ENCODE data around the gene RNU1-2. TPM values are rescaled to one million over a fixed set of nuclear protein-coding genes. Genes with fewer than 3 reads are reported as not detected.
A peak's percentile ranks its signal among the peaks of the same experiment; 100 is the strongest.
"Not testable (repeated sequence)": the region's sequence is repeated elsewhere in the genome, so short reads cannot be mapped to it uniquely, and the experiment has no call there.

RNU1-2 gene
- total RNA-seq, 1 donor from 2014 or later: 34,682 TPM

DNA sequence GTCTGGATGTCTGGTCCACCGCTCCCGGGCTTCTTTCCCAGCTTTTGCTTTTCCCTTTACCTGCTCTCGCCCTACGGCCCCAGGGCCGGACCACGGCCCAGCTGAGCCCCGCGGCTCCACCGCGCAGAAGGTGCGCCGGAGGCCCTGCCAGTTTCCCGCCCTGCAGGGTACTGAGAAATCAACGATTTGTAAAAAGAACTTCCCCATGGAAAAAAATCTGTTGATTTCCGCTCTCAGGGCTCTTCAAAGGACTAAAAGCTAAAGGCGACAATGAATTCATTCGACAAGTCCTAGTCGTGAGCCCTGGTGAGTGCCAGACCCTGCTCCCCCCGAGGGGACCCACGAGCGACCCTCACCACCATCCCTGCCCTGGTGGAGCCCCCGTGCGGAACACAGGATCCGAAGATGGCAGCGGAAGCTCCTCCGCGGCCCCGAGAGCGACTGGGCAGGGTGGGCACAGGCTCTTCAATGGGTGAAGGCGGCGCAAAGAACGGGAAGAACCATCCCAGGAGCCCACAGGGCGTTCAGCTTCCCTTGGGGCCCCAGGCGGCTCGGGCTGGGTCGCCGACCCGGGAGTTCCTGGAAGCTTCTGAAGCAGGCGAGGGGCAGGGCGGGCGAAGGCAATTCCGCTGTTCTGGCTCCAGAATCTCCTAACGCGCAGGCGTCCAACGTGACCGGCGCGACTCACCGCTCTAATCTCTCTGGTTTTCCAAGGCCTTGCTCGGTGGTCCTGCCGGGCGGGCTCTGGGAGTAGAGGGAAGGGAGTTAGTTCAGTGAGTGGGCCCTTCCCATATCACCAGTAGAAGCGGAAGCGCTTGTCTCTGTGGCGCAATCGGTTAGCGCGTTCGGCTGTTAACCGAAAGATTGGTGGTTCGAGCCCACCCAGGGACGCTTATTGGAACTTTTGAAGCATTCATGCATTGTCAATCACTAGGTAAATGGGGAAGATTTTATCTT lies 6.6 kb upstream of the RNU1-2 start:
- DNase-seq: peak; percentile 74

- not testable (repeated sequence) for DNase-seq
These were observed 5.2 kb upstream of the RNU1-2 start for GRCh38 chr1:16890539-16891021.

- not testable (repeated sequence) for DNase-seq
These were observed 4.7 kb upstream of the RNU1-2 start for GRCh38 chr1:16891057-16891456.

DNA sequence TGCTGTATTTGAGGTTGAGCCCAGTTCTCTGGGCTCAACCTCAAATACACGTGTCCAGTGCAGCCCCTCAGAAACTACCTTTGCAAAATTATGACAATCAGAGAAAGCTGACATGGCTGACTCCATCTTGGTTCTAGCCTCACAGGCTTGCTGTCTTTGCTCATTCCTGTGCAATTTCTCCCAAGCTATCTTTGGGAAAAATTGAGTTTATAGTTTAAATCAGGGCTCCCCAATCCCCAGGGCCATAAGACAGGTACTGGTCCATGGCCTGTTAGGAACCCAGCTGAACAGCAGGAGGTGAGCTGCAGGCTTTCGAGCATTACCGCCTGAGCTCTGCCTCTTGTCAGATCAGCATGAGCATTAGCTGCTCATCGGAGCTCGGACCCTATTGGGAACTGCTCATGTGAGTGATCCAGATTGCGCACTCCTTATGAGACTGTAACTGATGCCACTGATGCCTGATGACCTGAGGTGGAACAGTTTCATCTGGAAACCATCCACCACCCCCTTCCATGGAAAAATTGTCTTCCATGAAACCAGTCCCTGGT lies 2.7 kb upstream of the RNU1-2 start:
- not testable (repeated sequence) for DNase-seq

GRCh38 chr1:16893796-16894195 lies 2.0 kb upstream of the RNU1-2 start:
- DNase-seq: not testable (repeated sequence)

GRCh38 chr1:16894338-16894737 lies 1.4 kb upstream of the RNU1-2 start:
- DNase-seq: not testable (repeated sequence)

DNA sequence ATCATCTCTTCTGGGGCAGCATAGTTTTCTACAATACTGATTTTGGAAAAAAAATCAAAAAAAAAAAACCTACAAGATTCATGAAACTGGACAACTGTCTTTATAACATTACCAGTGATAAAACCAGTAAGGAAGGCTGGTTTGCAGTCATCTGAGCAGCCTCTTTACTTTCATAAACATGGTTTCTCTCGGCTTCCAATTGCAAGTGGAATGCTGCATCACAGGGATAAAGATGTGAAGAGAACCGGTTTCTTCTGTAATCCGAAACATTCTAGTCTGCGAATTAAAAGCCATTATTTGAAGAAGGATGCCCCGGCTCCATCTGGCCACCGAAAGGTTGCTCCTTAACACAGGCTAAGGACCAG lies 565 bp upstream of the RNU1-2 start:
- not testable (repeated sequence) for DNase-seq

DNA sequence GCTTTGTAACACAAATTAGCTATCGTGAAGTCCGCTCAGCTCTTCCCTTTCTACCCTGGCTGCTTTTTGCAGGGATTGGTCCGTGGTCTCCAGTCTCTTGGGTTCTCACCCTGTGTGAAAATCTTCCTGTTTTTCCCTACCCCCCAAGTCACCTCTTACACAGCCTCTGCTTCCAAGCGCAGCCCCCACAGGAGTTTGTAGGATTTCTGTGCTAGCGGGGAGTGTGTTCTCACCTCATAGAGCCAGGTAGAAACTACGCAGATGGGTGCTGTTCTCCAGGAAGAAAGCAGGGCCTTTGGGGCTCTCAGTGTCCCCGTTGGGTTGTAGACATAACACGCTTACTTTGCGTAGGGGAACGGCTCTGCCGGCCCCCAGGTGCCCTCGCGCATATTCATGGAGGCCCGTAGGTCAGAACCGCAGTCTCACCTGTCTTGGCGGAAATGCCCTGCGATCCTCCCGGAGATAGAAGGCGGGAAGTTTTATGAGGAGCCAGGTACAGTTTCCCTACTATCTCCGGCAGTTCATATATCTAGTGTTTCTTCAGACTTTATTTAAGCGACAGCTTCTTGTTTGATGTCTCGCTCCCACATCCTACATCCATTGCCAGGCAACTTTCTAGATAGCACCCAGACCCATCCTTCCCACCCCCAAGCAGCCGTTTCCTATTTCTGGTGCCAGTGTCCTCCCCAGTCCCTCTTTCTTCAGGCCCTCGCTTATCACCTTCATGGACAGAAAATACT lies 706 bp downstream of the RNU1-2 start:
- DNase-seq: not testable (repeated sequence)

DNA sequence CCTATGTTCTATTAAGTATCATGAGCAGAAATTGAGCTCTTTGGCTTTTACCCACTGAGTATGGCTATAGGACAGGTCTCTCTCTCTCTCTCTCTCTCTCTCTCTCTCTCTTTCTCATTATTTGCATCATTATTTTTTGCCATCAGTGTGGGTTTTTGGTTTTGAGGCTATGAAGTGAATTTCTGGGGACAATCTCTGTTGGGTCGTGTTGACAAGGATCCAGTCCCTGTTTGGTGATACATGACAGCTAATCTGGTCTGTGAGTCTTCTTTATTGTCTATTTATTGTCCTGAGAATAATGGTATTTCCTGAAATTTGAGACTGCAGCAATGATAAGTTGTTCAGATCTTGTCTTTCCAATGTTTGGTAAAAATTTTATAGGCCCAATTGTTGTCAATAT lies 1.9 kb downstream of the RNU1-2 start:
- DNase-seq: not testable (repeated sequence)

DNA sequence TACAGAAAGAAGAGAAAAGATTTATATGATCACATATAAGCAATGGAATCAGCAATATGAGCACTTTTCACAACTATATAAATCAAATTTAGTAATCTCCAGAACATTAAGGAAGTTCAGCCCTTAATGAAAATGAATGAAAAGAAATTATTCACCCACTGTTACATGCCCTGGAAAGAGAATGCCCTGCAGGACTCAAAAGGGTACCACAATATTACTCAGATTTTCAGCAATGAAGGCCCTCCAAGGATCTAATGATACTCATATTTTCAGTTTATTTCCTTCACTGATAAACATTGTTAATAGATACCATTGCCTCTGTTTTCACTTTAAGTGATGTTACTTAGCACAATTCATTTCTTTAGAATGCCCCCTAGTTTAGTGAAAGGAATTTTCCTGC lies 2.5 kb downstream of the RNU1-2 start:
- DNase-seq: not testable (repeated sequence)

DNA sequence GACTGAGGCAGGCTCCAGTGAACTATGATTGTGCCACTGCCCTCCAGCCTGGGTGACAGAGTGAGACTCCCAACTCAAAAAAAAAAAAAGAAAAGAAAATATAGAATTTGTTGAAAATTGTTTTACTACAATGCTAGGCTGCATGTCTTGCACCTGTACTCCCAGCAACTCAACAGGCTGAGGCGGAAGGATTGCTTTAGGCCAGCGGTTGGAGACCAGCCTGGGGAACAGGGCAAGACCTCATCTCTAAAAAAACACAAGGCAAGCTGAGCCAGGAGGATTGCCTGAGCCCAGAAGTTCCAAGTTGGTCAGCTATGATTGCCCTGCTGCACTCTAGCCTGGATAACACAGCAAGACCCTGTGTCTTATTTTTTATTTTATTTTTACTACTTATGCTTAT lies 3.2 kb downstream of the RNU1-2 start:
- DNase-seq: not testable (repeated sequence)

GRCh38 chr1:16900751-16901150 lies 5.0 kb downstream of the RNU1-2 start:
- no peak for DNase-seq

GRCh38 chr1:16901371-16901770 lies 5.6 kb downstream of the RNU1-2 start:
- DNase-seq: not testable (repeated sequence)

- DNase-seq: no peak
These were observed 7.3 kb downstream of the RNU1-2 start for GRCh38 chr1:16903054-16903453.

GRCh38 chr1:16903458-16903796 lies 7.6 kb downstream of the RNU1-2 start:
- DNase-seq: no peak

DNA sequence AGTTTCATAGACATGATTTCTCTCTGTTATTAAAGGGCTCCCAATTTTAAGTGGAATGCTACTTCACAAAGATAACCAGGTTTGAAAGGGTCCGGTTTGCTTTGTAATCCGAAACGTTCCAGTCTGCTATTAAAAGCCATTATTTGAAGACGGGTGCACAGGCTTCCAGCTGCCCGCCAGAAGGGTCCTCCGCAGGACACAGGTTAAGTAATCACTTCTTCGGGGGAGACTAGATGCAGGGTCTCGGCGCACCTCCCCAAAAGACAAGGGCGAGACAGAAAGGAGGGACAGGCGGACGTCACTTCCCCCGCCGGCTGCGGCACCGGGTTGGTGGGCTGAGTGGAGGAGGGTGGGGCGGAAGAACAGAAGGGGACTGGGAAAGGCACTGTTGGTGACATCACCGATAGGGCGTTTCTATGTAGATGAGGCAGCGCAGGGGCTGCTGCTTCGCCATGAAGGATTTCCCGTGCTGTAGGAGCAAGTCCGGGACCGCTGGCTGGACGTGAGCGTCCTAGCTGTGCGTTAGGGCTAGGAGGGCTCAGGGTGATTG lies 8.9 kb downstream of the RNU1-2 start:
- DNase-seq: peak; percentile 100

GRCh38 chr1:16905110-16905867 lies 9.5 kb downstream of the RNU1-2 start:
- peak; percentile 99 for DNase-seq

DNA sequence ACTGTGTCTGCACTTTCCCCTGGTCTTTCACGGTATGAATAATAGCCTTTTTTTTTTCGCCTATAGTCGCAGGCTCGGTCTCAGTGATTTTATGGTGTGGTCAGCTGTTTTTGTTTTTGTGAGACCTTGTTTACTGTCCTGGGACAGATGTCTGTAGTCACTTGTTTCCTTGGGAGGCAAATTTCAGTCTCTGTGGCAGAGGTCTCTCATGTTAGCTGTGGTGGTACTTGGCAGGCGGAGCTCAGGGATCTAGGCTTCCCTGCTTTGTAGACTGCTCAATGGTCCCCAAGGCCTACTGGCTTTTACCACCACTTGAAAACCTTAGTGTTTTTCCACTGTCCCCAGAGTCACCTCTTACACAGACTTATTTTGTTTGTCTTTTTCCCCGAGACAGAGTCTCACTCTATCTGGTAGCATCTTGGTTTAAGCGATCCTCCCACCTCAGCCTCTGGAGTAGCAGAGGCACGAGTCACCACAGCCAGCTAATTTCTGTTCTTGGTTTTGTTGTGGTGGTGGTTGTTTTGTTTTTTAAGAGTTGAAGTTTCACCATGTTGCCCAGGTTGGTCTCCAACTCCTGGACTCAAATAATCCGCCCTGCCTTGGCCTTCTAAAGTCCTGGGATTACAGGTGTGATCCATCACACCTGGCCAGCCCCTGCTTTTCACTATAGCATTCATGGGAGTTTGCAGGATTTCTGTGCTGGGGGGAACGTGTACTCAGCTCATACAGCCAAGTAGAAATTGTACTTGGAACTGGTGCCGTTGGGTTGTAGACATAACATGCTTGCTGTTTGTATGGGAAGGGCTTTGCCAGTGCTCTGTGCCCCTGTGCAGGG lies 10.3 kb downstream of the RNU1-2 start:
- no peak for DNase-seq

DNA sequence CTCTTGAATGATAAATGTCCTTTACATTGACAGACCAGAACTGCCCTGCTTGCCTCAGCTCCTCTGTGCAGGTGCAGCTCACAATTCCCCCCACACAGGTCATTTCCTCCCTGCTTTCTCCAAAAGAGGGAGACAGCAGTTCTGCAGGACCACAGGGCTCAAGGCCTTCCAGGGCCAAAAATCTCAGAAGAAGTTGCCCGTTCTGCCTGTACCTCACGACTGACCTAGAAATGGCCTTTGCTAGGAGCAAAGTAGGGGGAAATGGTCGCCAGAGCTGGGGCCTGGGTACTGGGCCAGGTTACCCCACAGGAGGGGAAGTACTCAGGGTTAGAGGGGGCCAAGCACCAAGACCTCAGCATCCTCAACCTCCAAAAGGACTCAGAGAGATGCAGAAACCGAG lies 11.1 kb downstream of the RNU1-2 start:
- no peak for DNase-seq

- no peak for DNase-seq
These were observed 12.3 kb downstream of the RNU1-2 start for GRCh38 chr1:16907870-16908758.

Data from skin of body (tissue), 2 donors.